Smooth muscle cell (in vitro differentiated cells): ENCODE data around the gene PLCZ1. TPM values are rescaled to one million over a fixed set of nuclear protein-coding genes. Genes with fewer than 3 reads are reported as not detected.

Source experiments
- DNase-seq: peaks from one replicate; lab custom pipeline; 2025; ENCODE audit not compliant: unreplicated experiment; lab: John Stamatoyannopoulos, UW
- H2AFZ ChIP-seq: fragments of 200-600 bp; sonication (generic); 2 replicates; pipeline ENCODE4 v1.6.0; 2016; ENCODE audit warnings: antibody characterized with exemption, low read depth, mild to moderate bottlenecking
- H3F3A ChIP-seq: fragments of 200-600 bp; sonication (generic); 2 replicates; pipeline ENCODE4 v1.6.0; 2017; ENCODE audit warnings: antibody characterized with exemption, low read depth
- H3K27ac ChIP-seq: fragments of 200-600 bp; sonication (generic); 2 replicates; pipeline ENCODE4 v1.5.1; 2016; ENCODE audit warnings: low read depth, mild to moderate bottlenecking
- H3K27me3 ChIP-seq: fragments of 200-600 bp; sonication (generic); 2 replicates; pipeline ENCODE4 v1.6.1; 2016; ENCODE audit warnings: low read depth, mild to moderate bottlenecking
- H3K36me3 ChIP-seq: fragments of 200-600 bp; sonication (generic); 2 replicates; pipeline ENCODE4 v1.5.1; 2016; ENCODE audit warnings: low read depth
- H3K4me1 ChIP-seq: fragments of 200-600 bp; sonication (generic); 2 replicates; pipeline ENCODE4 v1.5.1; 2016; ENCODE audit warnings: low read depth
- H3K4me2 ChIP-seq: fragments of 200-600 bp; sonication (generic); 2 replicates; pipeline ENCODE4 v1.6.0; 2016; ENCODE audit warnings: mild to moderate bottlenecking
- H3K4me3 ChIP-seq: fragments of 200-600 bp; sonication (generic); 2 replicates; pipeline ENCODE4 v1.5.1; 2016; ENCODE audit warnings: mild to moderate bottlenecking
- H3K79me2 ChIP-seq: fragments of 200-600 bp; sonication (generic); 2 replicates; pipeline ENCODE4 v1.6.0; 2016; ENCODE audit warnings: low read depth, mild to moderate bottlenecking
- H3K9ac ChIP-seq: fragments of 200-600 bp; sonication (generic); 2 replicates; pipeline ENCODE4 v1.6.0; 2016; ENCODE audit warnings: low read depth
- H3K9me3 ChIP-seq: fragments of 200-600 bp; sonication (generic); replicated peaks from 2 replicates; pipeline ENCODE4 v1.5.1; 2016; ENCODE audit warnings: low read depth
- H4K20me1 ChIP-seq: fragments of 200-600 bp; sonication (generic); 2 replicates; pipeline ENCODE4 v1.6.0; 2016; ENCODE audit warnings: low read depth
- WGBS: methylation state at CpG from one replicate; pipeline ENCODE4 v1.1.7; 2016; ENCODE audit warnings: low lambda C conversion rate; 5-methylcytosine and 5-hydroxymethylcytosine counted together
- polyA plus RNA-seq: library from polyadenylated mRNA; unstranded; fragments of >200 nt; fragmentation: Nextera tagmentation; extraction: Ambion mirVana; gene quantifications from 2 replicates; pipeline ENCODE4 v1.2.1, GENCODE V29; 2016
- total RNA-seq: library from RNA; depleted of rRNA; stranded (reverse); fragments of >200 nt; gene quantifications from 2 replicates; pipeline ENCODE4 v1.2.3, GENCODE V29; 2014
- TF ChIP-seq, protein P1 (sequence below): fragments of 200-600 bp; sonication (generic); IDR thresholded peaks from 2 replicates; pipeline ENCODE4 v1.5.1; 2017; ENCODE audit warnings: borderline replicate concordance, mild to moderate bottlenecking, antibody characterized with exemption; ENCODE audit not compliant: insufficient read depth, poor library complexity, severe bottlenecking

PLCZ1 gene
- total and polyA plus RNA-seq, 2 experiments from 2014 or later, result not detected

GRCh38 chr12:18676141-18676540 lies 61.7 kb downstream of the PLCZ1 start:
- Histone ChIP-seq H3F3A (no peaks in the 10 kb centered on the region), H3K27me3 (no peaks in the 10 kb centered on the region), H3K4me3 (no peak overlapping the region), H3K9ac (no peak overlapping the region), H3K4me2 (no peak overlapping the region), H3K4me1 (no peaks in the 10 kb centered on the region), H2AFZ (no peak overlapping the region), H3K9me3 (no peaks in the 10 kb centered on the region), H3K79me2 (no peaks in the 10 kb centered on the region), H3K27ac (no peak overlapping the region), H3K36me3 (no peaks in the 10 kb centered on the region), H4K20me1 (no peaks in the 10 kb centered on the region)
- TF ChIP-seq, protein P1, sequence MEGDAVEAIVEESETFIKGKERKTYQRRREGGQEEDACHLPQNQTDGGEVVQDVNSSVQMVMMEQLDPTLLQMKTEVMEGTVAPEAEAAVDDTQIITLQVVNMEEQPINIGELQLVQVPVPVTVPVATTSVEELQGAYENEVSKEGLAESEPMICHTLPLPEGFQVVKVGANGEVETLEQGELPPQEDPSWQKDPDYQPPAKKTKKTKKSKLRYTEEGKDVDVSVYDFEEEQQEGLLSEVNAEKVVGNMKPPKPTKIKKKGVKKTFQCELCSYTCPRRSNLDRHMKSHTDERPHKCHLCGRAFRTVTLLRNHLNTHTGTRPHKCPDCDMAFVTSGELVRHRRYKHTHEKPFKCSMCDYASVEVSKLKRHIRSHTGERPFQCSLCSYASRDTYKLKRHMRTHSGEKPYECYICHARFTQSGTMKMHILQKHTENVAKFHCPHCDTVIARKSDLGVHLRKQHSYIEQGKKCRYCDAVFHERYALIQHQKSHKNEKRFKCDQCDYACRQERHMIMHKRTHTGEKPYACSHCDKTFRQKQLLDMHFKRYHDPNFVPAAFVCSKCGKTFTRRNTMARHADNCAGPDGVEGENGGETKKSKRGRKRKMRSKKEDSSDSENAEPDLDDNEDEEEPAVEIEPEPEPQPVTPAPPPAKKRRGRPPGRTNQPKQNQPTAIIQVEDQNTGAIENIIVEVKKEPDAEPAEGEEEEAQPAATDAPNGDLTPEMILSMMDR, result no peak
- DNase-seq, result no peak

- Histone ChIP-seq H3K27me3 (no peaks in the 10 kb centered on the region), H3K27ac (no peak overlapping the region), H3K4me1 (no peaks in the 10 kb centered on the region), H3K9ac (no peak overlapping the region), H3K4me2 (no peak overlapping the region), H3F3A (no peaks in the 10 kb centered on the region), H3K9me3 (peaks cover 3% of the 10 kb centered on the region), H4K20me1 (no peaks in the 10 kb centered on the region), H3K36me3 (no peaks in the 10 kb centered on the region), H3K4me3 (no peak overlapping the region), H3K79me2 (no peaks in the 10 kb centered on the region), H2AFZ (no peak overlapping the region)
- TF ChIP-seq, protein P1, result no peak
- no peak for DNase-seq
Measured at GRCh38 chr12:18658829-18659228, 79.0 kb downstream of the PLCZ1 start.

DNA sequence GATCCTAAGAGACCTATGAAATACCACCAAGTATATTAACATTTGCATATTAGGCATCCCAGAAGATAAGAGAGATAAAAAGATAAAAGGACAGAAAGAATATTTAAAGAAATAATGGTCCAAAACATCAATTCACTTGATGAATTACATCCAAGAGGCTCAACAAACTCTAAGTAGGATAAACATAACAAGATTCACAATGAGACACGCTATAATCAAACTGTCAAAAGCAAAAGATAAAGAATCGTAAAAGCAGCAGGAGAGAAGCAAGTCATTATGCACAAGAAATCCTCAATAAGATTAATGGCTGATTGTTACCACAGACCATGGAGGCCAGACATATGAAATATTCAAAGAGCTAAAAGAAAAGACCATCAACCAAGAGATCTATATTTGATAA lies 79.6 kb downstream of the PLCZ1 start:
- H3K9ac ChIP-seq, result no peak overlapping the region
- peaks cover 3% of the 10 kb centered on the region for H3K9me3 ChIP-seq
- H4K20me1 ChIP-seq, result no peaks in the 10 kb centered on the region
- H3K4me2 ChIP-seq, result no peak overlapping the region
- H3K27me3 ChIP-seq, result no peaks in the 10 kb centered on the region
- H3K4me1 ChIP-seq, result no peaks in the 10 kb centered on the region
- no peak overlapping the region for H3K27ac ChIP-seq
- TF ChIP-seq, protein P1, result no peak
- no peaks in the 10 kb centered on the region for H3F3A ChIP-seq
- no peak overlapping the region for H3K4me3 ChIP-seq
- no peak for DNase-seq
- H3K36me3 ChIP-seq, result no peaks in the 10 kb centered on the region
- no peaks in the 10 kb centered on the region for H3K79me2 ChIP-seq
- no peak overlapping the region for H2AFZ ChIP-seq
- 76% methylated on average over 2 of the region's 2 CpGs for WGBS

- no peak overlapping the region for H3K4me2 ChIP-seq
- H3K36me3 ChIP-seq, result no peaks in the 10 kb centered on the region
- no peaks in the 10 kb centered on the region for H3F3A ChIP-seq
- no peaks in the 10 kb centered on the region for H3K27me3 ChIP-seq
- no peaks in the 10 kb centered on the region for H3K79me2 ChIP-seq
- no peaks in the 10 kb centered on the region for H3K4me1 ChIP-seq
- H3K4me3 ChIP-seq, result no peak overlapping the region
- TF ChIP-seq, protein P1, result no peak
- no peaks in the 10 kb centered on the region for H4K20me1 ChIP-seq
- WGBS, result 86% methylated on average over 4 of the region's 4 CpGs
- no peaks in the 10 kb centered on the region for H3K9me3 ChIP-seq
- no peak overlapping the region for H2AFZ ChIP-seq
- DNase-seq, result no peak
- no peak overlapping the region for H3K9ac ChIP-seq
- H3K27ac ChIP-seq, result no peak overlapping the region
Measured at GRCh38 chr12:18655351-18655750, 82.5 kb downstream of the PLCZ1 start.
